ENCODE results near the gene TFF1. TPM values are rescaled to one million over a fixed set of nuclear protein-coding genes. Genes with fewer than 3 reads are reported as not detected.
A peak's percentile ranks its signal among the peaks of the same experiment; 100 is the strongest.

Gene TFF1
- total RNA-seq, 2 donors from 2014 or later: 233 to 916 TPM

DNA sequence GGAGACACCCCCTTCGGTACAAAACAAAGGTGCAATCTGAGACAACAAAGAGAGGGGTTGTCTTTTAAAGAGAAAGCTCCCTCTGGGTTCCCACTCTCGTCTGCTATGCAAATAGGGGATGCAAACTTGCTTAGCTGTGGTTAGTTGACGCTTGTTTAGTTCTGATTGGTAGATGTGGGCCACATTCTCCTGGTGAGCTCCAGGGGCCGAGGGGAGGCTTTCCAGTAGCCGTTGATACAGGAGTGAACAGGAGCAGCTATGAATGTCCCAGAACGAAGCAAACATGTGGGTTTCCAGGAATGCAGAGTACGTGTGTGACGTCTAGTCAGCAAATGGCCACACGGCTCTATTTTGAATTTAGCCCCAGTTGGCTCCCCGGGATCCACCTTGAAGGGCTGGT is 30.3 kb downstream of the TFF1 start:
- Histone ChIP-seq H3K4me1 (peaks cover 10% of the 10 kb centered on the region), H3K4me3 (no peak overlapping the region), H3K9me3 (no peaks in the 10 kb centered on the region), H3K9ac (ENCODE audit: low read depth in 2 of 2, low read length in 2 of 2) (no peak overlapping the region), H3K27ac (no peak overlapping the region), H3K36me3 (no peaks in the 10 kb centered on the region), H3K27me3 (peaks cover 3% of the 10 kb centered on the region)
- TF ChIP-seq, protein P1, sequence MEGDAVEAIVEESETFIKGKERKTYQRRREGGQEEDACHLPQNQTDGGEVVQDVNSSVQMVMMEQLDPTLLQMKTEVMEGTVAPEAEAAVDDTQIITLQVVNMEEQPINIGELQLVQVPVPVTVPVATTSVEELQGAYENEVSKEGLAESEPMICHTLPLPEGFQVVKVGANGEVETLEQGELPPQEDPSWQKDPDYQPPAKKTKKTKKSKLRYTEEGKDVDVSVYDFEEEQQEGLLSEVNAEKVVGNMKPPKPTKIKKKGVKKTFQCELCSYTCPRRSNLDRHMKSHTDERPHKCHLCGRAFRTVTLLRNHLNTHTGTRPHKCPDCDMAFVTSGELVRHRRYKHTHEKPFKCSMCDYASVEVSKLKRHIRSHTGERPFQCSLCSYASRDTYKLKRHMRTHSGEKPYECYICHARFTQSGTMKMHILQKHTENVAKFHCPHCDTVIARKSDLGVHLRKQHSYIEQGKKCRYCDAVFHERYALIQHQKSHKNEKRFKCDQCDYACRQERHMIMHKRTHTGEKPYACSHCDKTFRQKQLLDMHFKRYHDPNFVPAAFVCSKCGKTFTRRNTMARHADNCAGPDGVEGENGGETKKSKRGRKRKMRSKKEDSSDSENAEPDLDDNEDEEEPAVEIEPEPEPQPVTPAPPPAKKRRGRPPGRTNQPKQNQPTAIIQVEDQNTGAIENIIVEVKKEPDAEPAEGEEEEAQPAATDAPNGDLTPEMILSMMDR (IDR thresholded peaks at IDR 0.05): no peak
- intact Hi-C loops (cut with DNase I): no loop called here
- peak; percentile 16 for DNase-seq

DNA sequence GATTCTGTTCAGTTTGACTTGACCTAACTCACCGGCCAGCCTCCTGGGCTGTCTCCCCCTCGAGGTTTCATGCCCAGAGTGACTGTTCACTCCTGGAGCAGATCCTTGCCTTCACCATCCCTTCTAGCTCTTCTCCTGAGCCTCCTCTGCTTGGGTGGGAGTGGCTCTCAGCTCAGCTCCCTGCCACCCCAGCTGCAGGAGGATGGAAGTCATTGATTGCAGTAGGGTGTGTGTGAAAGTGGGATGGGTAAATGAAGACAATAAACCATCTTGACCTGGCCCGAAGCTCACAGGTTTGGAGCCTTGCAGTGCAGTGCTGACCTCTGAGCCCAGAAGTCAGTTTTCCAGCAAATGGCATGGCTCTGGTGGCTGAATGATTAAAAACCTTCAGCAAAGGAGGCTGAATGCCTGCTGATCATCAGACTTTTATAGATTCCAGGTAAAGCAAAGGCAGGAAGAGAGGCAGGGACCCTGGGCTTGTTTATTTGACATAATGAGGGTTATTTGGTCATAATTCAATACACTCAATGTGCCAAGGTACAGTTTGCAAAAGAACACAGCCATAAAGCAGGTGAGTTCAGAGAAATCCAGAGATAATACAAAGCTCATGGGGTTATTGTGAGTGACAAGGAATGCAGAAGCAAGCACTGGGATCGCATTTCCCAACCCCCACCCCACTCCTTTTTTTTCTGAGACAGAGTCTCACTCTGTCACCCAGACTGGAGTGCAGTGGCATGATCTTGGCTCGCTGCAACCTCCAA is 33.6 kb downstream of the TFF1 start:
- H3K9me3 ChIP-seq: no peaks in the 10 kb centered on the region
- peaks cover 9% of the 10 kb centered on the region for H3K4me1 ChIP-seq
- no peaks in the 10 kb centered on the region for H3K36me3 ChIP-seq
- DNase-seq: peak; percentile 69
- H3K27me3 ChIP-seq: peaks cover 3% of the 10 kb centered on the region
- peak overlapping the region; percentile 73 for H3K27ac ChIP-seq
- TF ChIP-seq, protein P1 (IDR thresholded peaks at IDR 0.05): no peak
- H3K9ac ChIP-seq (ENCODE audit: low read depth in 2 of 2, low read length in 2 of 2): peak overlapping the region in 1 of 2 donors; percentile 29
- intact Hi-C loops (cut with DNase I): no loop called here
- H3K4me3 ChIP-seq: no peak overlapping the region

DNA sequence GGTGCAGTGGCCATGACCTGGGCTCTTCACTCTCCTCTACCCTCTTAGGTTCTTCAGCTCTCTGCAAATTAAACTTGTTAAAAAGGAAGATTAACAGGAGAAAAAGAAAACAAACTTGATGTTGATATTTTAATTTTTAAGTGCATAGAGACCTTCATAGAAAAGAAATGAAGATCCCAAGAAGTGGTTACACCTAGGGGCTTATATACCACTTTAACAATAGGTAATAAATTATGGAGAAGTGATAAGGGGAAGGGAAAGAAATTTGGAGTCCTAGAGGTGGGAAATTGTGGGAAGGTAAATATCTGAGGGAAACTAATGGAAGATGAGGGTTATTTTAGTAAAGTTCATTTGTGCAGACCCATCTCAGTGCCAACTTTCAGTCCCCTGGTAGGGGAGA is 34.7 kb downstream of the TFF1 start:
- Histone ChIP-seq H3K27me3 (peaks cover 3% of the 10 kb centered on the region), H3K36me3 (no peaks in the 10 kb centered on the region), H3K9ac (ENCODE audit: low read depth in 2 of 2, low read length in 2 of 2) (no peak overlapping the region), H3K9me3 (no peaks in the 10 kb centered on the region), H3K27ac (peak overlapping the region; percentile 73), H3K4me1 (peaks cover 9% of the 10 kb centered on the region), H3K4me3 (no peak overlapping the region)
- intact Hi-C loops (cut with DNase I): no loop called here
- TF ChIP-seq, protein P1 (IDR thresholded peaks at IDR 0.05): no peak
- no peak for DNase-seq

DNA sequence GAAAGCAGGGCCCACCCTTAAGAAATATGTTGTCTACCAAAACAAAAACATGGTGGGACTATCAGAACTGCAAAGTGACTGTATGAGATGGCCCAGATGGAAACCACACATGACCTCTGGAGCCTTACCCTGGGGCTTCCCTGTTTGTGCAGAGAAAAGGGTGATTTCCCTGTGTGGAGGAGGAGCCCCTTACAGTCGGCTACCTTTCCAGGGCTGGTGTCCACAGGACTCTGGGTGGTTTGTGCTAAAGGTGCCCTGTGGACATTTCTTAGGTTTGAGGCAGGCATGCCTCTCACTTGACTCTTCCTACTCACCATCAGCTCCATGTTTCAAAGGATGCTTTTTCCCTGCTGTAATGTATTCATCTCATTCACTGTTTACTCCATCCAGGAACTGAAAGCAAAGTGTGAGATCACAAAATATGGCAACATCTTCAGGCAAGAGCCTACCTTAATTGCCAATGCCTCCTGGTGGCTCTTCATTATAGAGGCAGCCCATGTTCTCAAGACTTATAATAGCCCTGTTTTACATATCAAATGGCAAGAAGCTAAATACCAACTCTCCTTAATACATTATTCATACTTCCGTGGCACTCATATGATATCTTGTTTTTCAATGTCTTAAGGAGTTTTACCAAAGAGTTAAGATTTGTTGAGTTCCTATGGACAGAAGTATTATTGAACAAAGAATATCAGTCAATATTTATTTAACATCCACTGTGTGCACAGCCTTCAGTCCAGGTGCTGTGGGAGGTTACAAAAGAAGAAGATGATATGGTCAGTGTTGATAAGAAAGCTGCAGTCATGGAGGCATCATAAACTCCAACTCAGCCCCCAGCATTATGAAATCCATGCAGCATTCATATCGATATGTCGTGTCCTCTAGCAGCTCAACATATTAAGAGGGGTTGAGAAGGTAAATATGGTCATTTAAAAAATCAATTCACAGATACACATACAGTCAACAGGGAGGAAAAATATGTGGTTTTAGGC is 35.7 kb downstream of the TFF1 start:
- peak overlapping the region; percentile 73 for H3K27ac ChIP-seq
- intact Hi-C loops (cut with DNase I): no loop called here
- DNase-seq: peak; percentile 19

DNA sequence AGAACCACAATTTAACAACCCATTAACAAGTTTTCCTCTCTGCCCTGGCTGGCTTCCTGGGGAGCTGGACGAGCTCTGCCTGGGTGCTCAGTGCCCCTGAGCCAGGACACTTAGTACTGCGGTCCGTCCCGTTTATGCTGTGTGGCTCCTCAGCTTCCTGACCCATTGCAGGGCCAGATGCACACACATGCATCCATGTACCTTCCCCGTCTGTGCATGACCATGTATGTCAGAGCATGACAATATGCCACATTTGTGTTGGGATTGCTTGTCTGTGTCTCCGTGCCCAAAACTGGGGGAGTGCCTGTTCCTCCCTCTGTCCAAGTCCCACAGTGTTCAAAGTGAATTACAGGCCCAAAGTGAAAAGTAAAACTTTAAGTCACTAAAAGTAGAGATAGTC is 41.4 kb downstream of the TFF1 start:
- Histone ChIP-seq H3K27me3 (no peaks in the 10 kb centered on the region), H3K4me3 (no peak overlapping the region), H3K36me3 (no peaks in the 10 kb centered on the region), H3K9ac (ENCODE audit: low read depth in 2 of 2, low read length in 2 of 2) (no peak overlapping the region), H3K27ac (no peak overlapping the region), H3K9me3 (no peaks in the 10 kb centered on the region), H3K4me1 (peaks cover 3% of the 10 kb centered on the region)
- DNase-seq: peak; percentile 12
- intact Hi-C loops (cut with DNase I): no loop called here
- TF ChIP-seq, protein P1 (IDR thresholded peaks at IDR 0.05): no peak

More for the DNA sequence above, 35.7 kb downstream of the TFF1 start:
- H3K9ac ChIP-seq (ENCODE audit: low read depth in 2 of 2, low read length in 2 of 2): no peak overlapping the region
- H3K4me1 ChIP-seq: peaks cover 9% of the 10 kb centered on the region
- H3K27me3 ChIP-seq: peaks cover 3% of the 10 kb centered on the region
- no peaks in the 10 kb centered on the region for H3K9me3 ChIP-seq
- no peaks in the 10 kb centered on the region for H3K36me3 ChIP-seq
- TF ChIP-seq, protein P1 (IDR thresholded peaks at IDR 0.05): no peak
- H3K4me3 ChIP-seq: no peak overlapping the region
